Measurements from ENCODE around the gene LRIG1.

DNA sequence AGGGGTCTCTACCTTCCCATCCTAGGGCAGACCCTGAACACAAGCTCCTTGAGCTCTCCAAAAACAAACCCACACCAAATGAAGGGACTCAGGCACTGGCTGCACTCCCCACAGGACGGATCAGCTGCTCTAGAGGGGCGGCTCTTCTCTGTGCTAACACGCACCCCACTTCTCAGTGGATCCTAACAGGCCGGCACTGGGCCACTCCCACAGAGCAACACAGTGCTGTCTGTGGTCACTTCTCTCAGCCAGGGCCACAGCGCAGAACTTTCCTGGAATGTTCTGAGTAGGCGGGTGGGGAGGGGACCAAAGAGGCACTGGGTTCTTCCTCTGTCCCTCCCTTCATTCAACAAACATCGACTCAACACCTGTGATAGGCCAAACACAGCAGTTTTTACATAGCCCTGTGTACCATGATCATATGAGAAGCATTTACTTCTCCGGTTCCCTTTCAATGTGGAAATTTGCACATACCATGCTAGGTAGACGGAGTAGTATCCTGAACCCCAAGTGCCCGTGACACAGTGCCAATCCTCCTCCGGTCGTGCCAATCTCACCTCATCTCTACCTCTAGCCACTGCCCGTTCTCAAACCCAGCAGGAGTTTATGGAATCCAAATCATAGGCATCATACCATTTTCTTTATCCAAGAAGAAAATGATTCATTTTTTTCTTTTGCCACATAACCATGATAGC, 98.1 kb downstream of the LRIG1 start:
- TF ChIP-seq POLR2AphosphoS5 (IDR thresholded peaks at IDR 0.05; ENCODE audit: low read depth, low read length) = no peak
- TF ChIP-seq POLR2A (IDR thresholded peaks at IDR 0.05; ENCODE audit: low read depth, low read length) = no peak
- TF ChIP-seq TAF1 (IDR thresholded peaks at IDR 0.05; ENCODE audit: borderline replicate concordance, low read depth, low read length) = no peak

Data from GM12892 (cell line).